Peyer's patch (tissue), 4 donors: ENCODE results near the gene AK8.

Experiments used
- POLR2A ChIP-seq, 2 donors: fragments of 450-650 bp; IDR thresholded peaks; one replicate each; pipeline ENCODE4 v1.5.1; 2017; ENCODE audit warnings: antibody characterized with exemption in 2 of 2, mild to moderate bottlenecking in 2 of 2, moderate library complexity in 2 of 2
- TF ChIP-seq, protein P1 (sequence below), 6 experiments: fragments of 450-650 bp in 4 of 6; fragments of 200-600 bp in 2 of 6; sonication (generic) in 1 of 6; IDR thresholded peaks; one replicate each; pipeline ENCODE4 v1.5.1; 2017 to 2019; ENCODE audit warnings: antibody characterized with exemption in 6 of 6, mild to moderate bottlenecking in 3 of 6, moderate library complexity in 1 of 6

DNA sequence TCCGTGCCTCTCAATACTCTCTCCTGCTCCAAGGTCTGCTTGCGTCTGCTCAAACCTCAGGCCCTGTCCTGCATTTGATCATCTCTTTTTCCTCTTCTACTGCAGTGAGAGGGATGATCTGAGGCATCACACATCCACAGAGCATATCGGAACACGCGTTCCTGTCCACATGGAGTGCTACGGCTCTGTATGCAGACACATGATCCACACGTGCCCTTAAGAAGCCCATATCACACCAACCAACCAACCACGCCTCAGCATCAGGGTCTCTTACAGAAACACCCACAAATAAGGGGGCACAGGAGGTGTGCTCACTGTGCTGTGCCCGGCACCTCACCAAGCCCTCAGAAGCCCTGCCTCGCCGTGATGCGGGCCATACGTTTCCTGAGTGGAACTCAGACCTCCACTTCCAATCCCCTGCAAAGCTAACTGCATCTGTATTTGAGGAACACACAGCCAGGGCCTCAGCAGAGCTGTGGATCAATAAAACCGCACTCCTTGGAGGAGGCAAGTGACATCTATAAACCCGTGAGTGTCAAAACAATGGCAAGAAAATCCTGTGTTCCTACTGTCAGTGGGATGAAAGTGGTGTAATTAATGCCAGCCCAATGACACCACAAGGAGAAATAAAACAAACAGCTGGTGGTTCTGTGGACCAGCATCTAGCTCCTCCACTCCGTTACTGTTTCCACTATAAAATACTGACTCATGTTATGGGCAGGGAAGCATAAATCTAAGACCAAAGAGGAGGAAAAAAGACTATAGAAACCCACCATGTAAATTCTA is 40.4 kb downstream of the AK8 start:
- TF ChIP-seq, protein P1, sequence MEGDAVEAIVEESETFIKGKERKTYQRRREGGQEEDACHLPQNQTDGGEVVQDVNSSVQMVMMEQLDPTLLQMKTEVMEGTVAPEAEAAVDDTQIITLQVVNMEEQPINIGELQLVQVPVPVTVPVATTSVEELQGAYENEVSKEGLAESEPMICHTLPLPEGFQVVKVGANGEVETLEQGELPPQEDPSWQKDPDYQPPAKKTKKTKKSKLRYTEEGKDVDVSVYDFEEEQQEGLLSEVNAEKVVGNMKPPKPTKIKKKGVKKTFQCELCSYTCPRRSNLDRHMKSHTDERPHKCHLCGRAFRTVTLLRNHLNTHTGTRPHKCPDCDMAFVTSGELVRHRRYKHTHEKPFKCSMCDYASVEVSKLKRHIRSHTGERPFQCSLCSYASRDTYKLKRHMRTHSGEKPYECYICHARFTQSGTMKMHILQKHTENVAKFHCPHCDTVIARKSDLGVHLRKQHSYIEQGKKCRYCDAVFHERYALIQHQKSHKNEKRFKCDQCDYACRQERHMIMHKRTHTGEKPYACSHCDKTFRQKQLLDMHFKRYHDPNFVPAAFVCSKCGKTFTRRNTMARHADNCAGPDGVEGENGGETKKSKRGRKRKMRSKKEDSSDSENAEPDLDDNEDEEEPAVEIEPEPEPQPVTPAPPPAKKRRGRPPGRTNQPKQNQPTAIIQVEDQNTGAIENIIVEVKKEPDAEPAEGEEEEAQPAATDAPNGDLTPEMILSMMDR (IDR thresholded peaks at IDR 0.05) = no peak
- TF ChIP-seq POLR2A (IDR thresholded peaks at IDR 0.05) = no peak
